ENCODE results near the gene MRC1. TPM values are rescaled to one million over a fixed set of nuclear protein-coding genes. Genes with fewer than 3 reads are reported as not detected.

The MRC1 gene
- polyA plus RNA-seq (2012; ENCODE audit: insufficient read depth, insufficient read length), result not detected

GRCh38 chr10:17808971-17809841 lies at the start of gene MRC1:
TSS of gene MRC1 (plus strand) at chr10:17809348. CDS start at chr10:17809466, 118 bp downstream.
- no peak for DNase-seq (ENCODE audit: low read depth, low spot score)
- no peak within 1 kb of the TSS for H3K4me3 ChIP-seq (ENCODE audit: low read length)

- DNase-seq (ENCODE audit: low read depth, low spot score), result no peak
- no peak overlapping the region for H3K4me3 ChIP-seq (ENCODE audit: low read length)
Measured at GRCh38 chr10:17764142-17764541, 45.0 kb upstream of the MRC1 start.

GRCh38 chr10:17765602-17766001 lies 43.5 kb upstream of the MRC1 start:
- H3K4me3 ChIP-seq (ENCODE audit: low read length), result no peak overlapping the region
- DNase-seq (ENCODE audit: low read depth, low spot score), result no peak

GRCh38 chr10:17766731-17767130 lies 42.4 kb upstream of the MRC1 start:
- no peak for DNase-seq (ENCODE audit: low read depth, low spot score)
- H3K4me3 ChIP-seq (ENCODE audit: low read length), result no peak overlapping the region

- H3K4me3 ChIP-seq (ENCODE audit: low read length), result no peak overlapping the region
- DNase-seq (ENCODE audit: low read depth, low spot score), result no peak
Measured at GRCh38 chr10:17768496-17768895, 40.7 kb upstream of the MRC1 start.

- no peak overlapping the region for H3K4me3 ChIP-seq (ENCODE audit: low read length)
- no peak for DNase-seq (ENCODE audit: low read depth, low spot score)
Measured at GRCh38 chr10:17768957-17769356, 40.2 kb upstream of the MRC1 start.

- DNase-seq (ENCODE audit: low read depth, low spot score), result no peak
Measured at GRCh38 chr10:17771017-17771416, 38.1 kb upstream of the MRC1 start.

GRCh38 chr10:17779784-17780183 lies 29.4 kb upstream of the MRC1 start:
- H3K4me3 ChIP-seq (ENCODE audit: low read length), result no peak overlapping the region
- DNase-seq (ENCODE audit: low read depth, low spot score), result no peak

More at GRCh38 chr10:17771017-17771416, 38.1 kb upstream of the MRC1 start:
- no peak overlapping the region for H3K4me3 ChIP-seq (ENCODE audit: low read length)

- no peak for DNase-seq (ENCODE audit: low read depth, low spot score)
- H3K4me3 ChIP-seq (ENCODE audit: low read length), result no peak overlapping the region
Measured at GRCh38 chr10:17780727-17781126, 28.4 kb upstream of the MRC1 start.

GRCh38 chr10:17781856-17782255 lies 27.3 kb upstream of the MRC1 start:
- peak; percentile 32 for DNase-seq (ENCODE audit: low read depth, low spot score)
- no peak overlapping the region for H3K4me3 ChIP-seq (ENCODE audit: low read length)

- DNase-seq (ENCODE audit: low read depth, low spot score), result no peak
Measured at GRCh38 chr10:17782921-17783665, 26.1 kb upstream of the MRC1 start.

GRCh38 chr10:17783751-17784150 lies 25.4 kb upstream of the MRC1 start:
- DNase-seq (ENCODE audit: low read depth, low spot score), result no peak
- H3K4me3 ChIP-seq (ENCODE audit: low read length), result no peak overlapping the region

More at GRCh38 chr10:17782921-17783665, 26.1 kb upstream of the MRC1 start:
- H3K4me3 ChIP-seq (ENCODE audit: low read length), result no peak overlapping the region

GRCh38 chr10:17784688-17785087 lies 24.5 kb upstream of the MRC1 start:
- no peak overlapping the region for H3K4me3 ChIP-seq (ENCODE audit: low read length)
- DNase-seq (ENCODE audit: low read depth, low spot score), result no peak

- H3K4me3 ChIP-seq (ENCODE audit: low read length), result no peak overlapping the region
- no peak for DNase-seq (ENCODE audit: low read depth, low spot score)
Measured at GRCh38 chr10:17785276-17785930, 23.7 kb upstream of the MRC1 start.

- H3K4me3 ChIP-seq (ENCODE audit: low read length), result no peak overlapping the region
- DNase-seq (ENCODE audit: low read depth, low spot score), result no peak
Measured at GRCh38 chr10:17787087-17787961, 21.8 kb upstream of the MRC1 start.

- DNase-seq (ENCODE audit: low read depth, low spot score), result no peak
- H3K4me3 ChIP-seq (ENCODE audit: low read length), result no peak overlapping the region
Measured at GRCh38 chr10:17788646-17789045, 20.5 kb upstream of the MRC1 start.

- no peak for DNase-seq (ENCODE audit: low read depth, low spot score)
- H3K4me3 ChIP-seq (ENCODE audit: low read length), result no peak overlapping the region
Measured at GRCh38 chr10:17789396-17789795, 19.8 kb upstream of the MRC1 start.

GRCh38 chr10:17790651-17791050 lies 18.5 kb upstream of the MRC1 start:
- no peak overlapping the region for H3K4me3 ChIP-seq (ENCODE audit: low read length)
- no peak for DNase-seq (ENCODE audit: low read depth, low spot score)

GRCh38 chr10:17792991-17793390 lies 16.2 kb upstream of the MRC1 start:
- H3K4me3 ChIP-seq (ENCODE audit: low read length), result no peak overlapping the region
- no peak for DNase-seq (ENCODE audit: low read depth, low spot score)

All from Jurkat, Clone E6-1 (cell line).